Activated B cell treated with CpG ODN at 0.5 μM for 24 hours (primary cell): Measurements from ENCODE around the gene MED13. TPM values are rescaled to one million over a fixed set of nuclear protein-coding genes. Genes with fewer than 3 reads are reported as not detected.

Source experiments
- ATAC-seq: fragments of 200-7000 bp; cut with Tn5 transposase; one replicate; pipeline ENCODE4 v1.10.0; 2021; ENCODE audit warnings: low read depth, mild to moderate bottlenecking, moderate library complexity
- CTCF ChIA-PET: fragments of 350-600 bp; sonication (Branson Sonifier 250); formaldehyde crosslinking; loops from one replicate; lab custom pipeline; 2021; ENCODE audit warnings: antibody characterized with exemption; lab: Charles Lee
- POLR2A ChIA-PET: fragments of 350-600 bp; sonication (Branson Sonifier 250); formaldehyde crosslinking; loops from one replicate; lab custom pipeline; 2021; ENCODE audit warnings: antibody characterized with exemption; lab: Charles Lee
- DNase-seq: peaks from one replicate; pipeline ENCODE4 v3.0.0; 2022
- H3K27ac Mint-ChIP-seq: one replicate; pipeline ENCODE4 v1.8.0; 2020; ENCODE audit warnings: mixed read lengths
- H3K27me3 Mint-ChIP-seq: one replicate; pipeline ENCODE4 v1.8.0; 2021; ENCODE audit warnings: mixed read lengths
- H3K36me3 Mint-ChIP-seq: one replicate; pipeline ENCODE4 v1.8.0; 2021; ENCODE audit warnings: low read depth, mixed read lengths
- H3K4me1 Mint-ChIP-seq: one replicate; pipeline ENCODE4 v1.8.0; 2021; ENCODE audit warnings: mixed read lengths
- H3K4me3 Mint-ChIP-seq: one replicate; pipeline ENCODE4 v1.8.0; 2020; ENCODE audit warnings: mild to moderate bottlenecking, mixed read lengths
- H3K9me3 Mint-ChIP-seq: one replicate; pipeline ENCODE4 v1.8.0; 2020; ENCODE audit warnings: mixed read lengths
- CTCF ChIP-seq: fragments of 200-600 bp; IDR thresholded peaks from one replicate; pipeline ENCODE4 v1.8.0; 2022; ENCODE audit warnings: antibody characterized with exemption, mild to moderate bottlenecking
- intact Hi-C: fragments of 100-400 bp; cut with micrococcal nuclease; formaldehyde crosslinking; loops from one replicate; pipeline ENCODE4 v1.15.1; 2024
- total RNA-seq: library from RNA; stranded (reverse); gene quantifications from 2 replicates; pipeline ENCODE4 v1.2.3, GENCODE V29; 2022

MED13 gene
- total RNA-seq, 1 donor from 2014 or later: 101 TPM

GRCh38 chr17:61968757-61969156, 96.3 kb downstream of the MED13 start:
- Mint-ChIP-seq H3K9me3 (no peaks in the 10 kb centered on the region), H3K27me3 (no peaks in the 10 kb centered on the region), H3K27ac (no peak overlapping the region), H3K36me3 (peaks cover 65% of the 10 kb centered on the region), H3K4me1 (no peaks in the 10 kb centered on the region), H3K4me3 (no peak overlapping the region)
- intact Hi-C loops: no loop called here
- ChIA-PET POLR2A (interaction anchor here (0.7 kb wide), 1 partner anchor 10 kb away, joined by 3 read pairs; no protein-coding TSS in a partner anchor), CTCF (no interaction called here)
- ATAC-seq (no peak), DNase-seq (no peak)
- TF ChIP-seq CTCF: no peak

GRCh38 chr17:61967729-61968128, 97.3 kb downstream of the MED13 start:
- H3K4me1 Mint-ChIP-seq: no peaks in the 10 kb centered on the region
- ATAC-seq (no peak), DNase-seq (no peak)
- TF ChIP-seq CTCF: no peak
- intact Hi-C loops: no loop called here
- no peaks in the 10 kb centered on the region for H3K9me3 Mint-ChIP-seq
- POLR2A ChIA-PET: no interaction called here
- H3K36me3 Mint-ChIP-seq: peaks cover 70% of the 10 kb centered on the region
- H3K27me3 Mint-ChIP-seq: no peaks in the 10 kb centered on the region
- no peak overlapping the region for H3K4me3 Mint-ChIP-seq
- CTCF ChIA-PET: no interaction called here
- H3K27ac Mint-ChIP-seq: no peak overlapping the region

DNA sequence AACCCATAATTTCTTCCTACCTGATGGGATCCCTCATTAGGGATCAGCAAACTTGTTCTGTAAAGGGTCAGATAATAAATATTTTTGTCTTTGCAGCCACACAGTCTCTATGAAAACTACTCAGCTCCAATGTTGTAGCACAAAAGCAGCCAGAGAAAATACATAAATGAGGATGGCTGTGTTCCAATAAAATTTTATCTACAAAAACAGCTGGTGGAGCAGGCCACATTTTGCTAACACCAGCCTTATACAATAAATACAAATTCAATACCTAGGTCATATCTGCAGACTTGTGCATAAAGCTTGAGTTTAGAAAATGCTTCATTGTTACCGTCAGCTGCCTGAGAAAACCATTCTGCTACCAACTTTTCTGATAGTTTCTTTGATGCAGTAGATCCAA, 98.9 kb downstream of the MED13 start:
- Mint-ChIP-seq H3K4me3 (no peak overlapping the region), H3K27me3 (no peaks in the 10 kb centered on the region), H3K27ac (no peak overlapping the region), H3K36me3 (peaks cover 73% of the 10 kb centered on the region), H3K9me3 (no peaks in the 10 kb centered on the region), H3K4me1 (no peaks in the 10 kb centered on the region)
- no peak for TF ChIP-seq CTCF
- ATAC-seq (no peak), DNase-seq (no peak)
- intact Hi-C loops: no loop called here
- CTCF ChIA-PET: interaction anchor here (1.3 kb wide), 1 partner anchor 143 kb away, joined by 3 read pairs; no protein-coding TSS in a partner anchor
- POLR2A ChIA-PET: no interaction called here

DNA sequence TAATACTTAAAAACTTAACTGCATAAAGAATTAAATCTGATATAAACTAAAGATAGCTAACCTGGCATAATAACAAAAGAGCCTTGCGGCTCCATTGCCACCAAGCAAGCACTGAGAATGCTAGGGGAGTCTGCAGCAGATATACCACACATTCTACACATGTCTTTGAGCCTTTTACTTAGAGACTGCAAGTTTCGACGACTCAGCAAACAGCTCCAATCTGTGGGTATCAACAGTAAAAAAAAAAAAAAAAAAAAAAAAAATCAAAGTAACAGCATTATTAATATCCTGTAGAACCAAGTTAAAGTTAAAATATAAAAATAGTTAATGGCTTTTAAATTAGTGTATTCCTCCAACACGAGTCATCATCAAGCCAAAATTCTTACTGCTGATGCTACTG, 109.5 kb downstream of the MED13 start:
- no peaks in the 10 kb centered on the region for H3K9me3 Mint-ChIP-seq
- no peaks in the 10 kb centered on the region for H3K27me3 Mint-ChIP-seq
- H3K4me3 Mint-ChIP-seq: no peak overlapping the region
- no peaks in the 10 kb centered on the region for H3K4me1 Mint-ChIP-seq
- H3K36me3 Mint-ChIP-seq: peaks cover 70% of the 10 kb centered on the region
- DNase-seq (no peak), ATAC-seq (no peak)
- no peak overlapping the region for H3K27ac Mint-ChIP-seq
- no peak for TF ChIP-seq CTCF
- intact Hi-C loops: no loop called here
- ChIA-PET CTCF (no interaction called here), POLR2A (no interaction called here)

DNA sequence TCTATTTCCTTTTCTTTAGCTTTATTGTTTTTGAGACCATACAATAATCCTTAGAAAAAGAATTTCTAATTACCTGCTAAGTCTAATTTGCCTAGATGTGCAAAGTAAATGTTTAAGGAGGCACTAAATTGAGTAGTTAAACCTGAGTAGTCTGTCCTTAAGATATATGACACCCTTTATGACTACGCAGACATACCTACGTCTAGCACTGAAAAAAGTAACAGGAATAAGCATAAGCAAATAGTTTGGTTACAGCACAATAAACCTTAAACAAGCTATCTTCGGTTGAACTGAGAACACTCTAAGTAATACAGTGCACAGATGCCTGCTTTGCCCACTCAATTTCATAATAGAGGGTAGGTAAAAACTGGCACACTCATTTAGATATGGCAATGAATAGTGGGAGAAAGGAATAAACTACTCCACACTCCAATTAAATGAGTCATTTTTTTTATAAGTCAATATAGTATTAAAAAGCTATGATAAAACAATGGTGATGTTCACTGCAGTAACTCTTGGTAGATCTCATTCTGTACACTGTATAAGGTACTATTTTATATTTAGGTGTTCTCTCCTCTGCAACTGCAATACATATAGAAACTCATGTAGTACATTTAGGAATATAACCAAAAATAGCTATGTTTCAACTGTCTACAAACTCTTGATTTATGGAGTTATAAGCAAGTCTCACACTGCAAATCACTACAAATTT, 117.6 kb downstream of the MED13 start:
- no peaks in the 10 kb centered on the region for H3K9me3 Mint-ChIP-seq
- H3K27ac Mint-ChIP-seq: no peak overlapping the region
- intact Hi-C loops: no loop called here
- POLR2A ChIA-PET: no interaction called here
- H3K27me3 Mint-ChIP-seq: no peaks in the 10 kb centered on the region
- H3K4me1 Mint-ChIP-seq: no peaks in the 10 kb centered on the region
- H3K4me3 Mint-ChIP-seq: no peak overlapping the region
- peaks cover 71% of the 10 kb centered on the region for H3K36me3 Mint-ChIP-seq
- CTCF ChIA-PET: no interaction called here
- no peak for TF ChIP-seq CTCF
- ATAC-seq (no peak), DNase-seq (no peak)
